Transverse colon (tissue), 4 donors: ENCODE data around the gene ZNF274. TPM values are rescaled to one million over a fixed set of nuclear protein-coding genes. Genes with fewer than 3 reads are reported as not detected.

Experiments used
- DNase-seq: peaks from one replicate; pipeline ENCODE4 v3.0.0-alpha.2; 2019
- H3K27ac ChIP-seq, 4 donors: fragments of 200-600 bp; sonication (generic); 2 replicates each; pipeline ENCODE4 v1.5.1; 2016 to 2018; ENCODE audit warnings: inconsistent platforms in 4 of 4
- H3K27me3 ChIP-seq: fragments of 200-600 bp; sonication (generic); 2 replicates; pipeline ENCODE4 v1.5.1; 2017; ENCODE audit warnings: inconsistent platforms
- H3K36me3 ChIP-seq, 4 donors: fragments of 200-600 bp; sonication (generic); 2 replicates each; pipeline ENCODE4 v1.5.1; 2017 to 2019; ENCODE audit warnings: inconsistent platforms in 4 of 4
- H3K4me1 ChIP-seq, 4 donors: fragments of 200-600 bp; sonication (generic); 2 replicates each; pipeline ENCODE4 v1.5.1; 2017 to 2020; ENCODE audit warnings: inconsistent platforms in 4 of 4
- H3K4me3 ChIP-seq, 4 donors: fragments of 200-600 bp; sonication (generic); 1 replicate in 1 of 4; 2 replicates in 3 of 4; pipeline versions ENCODE4 v1.5.1 to v1.6.1; 2017 to 2019; ENCODE audit warnings: inconsistent platforms in 4 of 4
- H3K9me3 ChIP-seq, 2 donors: fragments of 200-600 bp; sonication (generic); 2 replicates each; pipeline ENCODE4 v1.5.1; 2017 to 2019; ENCODE audit warnings: inconsistent platforms in 2 of 2
- EP300 ChIP-seq: sonication (generic); formaldehyde crosslinking; IDR thresholded peaks from one replicate; pipeline ENCODE4 v1.6.1; 2017; ENCODE audit warnings: antibody characterized with exemption, low read depth
- POLR2A ChIP-seq: fragments of 450-650 bp; IDR thresholded peaks from one replicate; pipeline ENCODE4 v1.6.1; 2016; ENCODE audit warnings: antibody characterized with exemption, mild to moderate bottlenecking, moderate library complexity
- POLR2AphosphoS5 ChIP-seq, 3 donors: sonication (generic); formaldehyde crosslinking; IDR thresholded peaks; one replicate each; pipeline ENCODE4 v1.6.1; 2016; ENCODE audit warnings: antibody characterized with exemption in 3 of 3
- WGBS, 2 donors: methylation state at CpG; one replicate each; pipeline ENCODE4 v1.1.5; 2018; ENCODE audit warnings: low coverage in 1 of 2; 5-methylcytosine and 5-hydroxymethylcytosine counted together
- in situ Hi-C, 4 donors: fragments of 200-750 bp; cut with MboI; loops; one replicate each; pipeline versions ENCODE4 v1.15.0 to v1.15.1; 2017; ENCODE audit warnings: low sequenced_read_pairs in 3 of 4, low pct_ligation_motif_present in 1 of 4, low pct_unique_long_range_greater_than_20kb in 1 of 4
- intact Hi-C: fragments of 100-400 bp; cut with DNase I; formaldehyde crosslinking; loops from one replicate; pipeline ENCODE4 v1.15.1; 2023; ENCODE audit warnings: low total_unique reads
- total RNA-seq, 4 donors: library from RNA; depleted of rRNA; stranded (reverse); fragments of >200 nt; gene quantifications; one replicate each; pipeline ENCODE4 v1.1.0, GENCODE V29; 2016
- TF ChIP-seq, protein P1 (sequence below), 5 experiments: fragments of 200-600 bp in 3 of 5; fragments of 450-650 bp in 2 of 5; sonication (generic) in 3 of 5; IDR thresholded peaks; 1 replicate in 2 of 5; 2 replicates in 3 of 5; pipeline ENCODE4 v1.5.1; 2016 to 2017; ENCODE audit warnings: antibody characterized with exemption in 5 of 5, inconsistent platforms in 3 of 5, mild to moderate bottlenecking in 2 of 5, moderate library complexity in 1 of 5

ZNF274 gene
- total RNA-seq, 4 donors from 2014 or later = 12.5 to 30.8 (median 19.0) TPM

DNA sequence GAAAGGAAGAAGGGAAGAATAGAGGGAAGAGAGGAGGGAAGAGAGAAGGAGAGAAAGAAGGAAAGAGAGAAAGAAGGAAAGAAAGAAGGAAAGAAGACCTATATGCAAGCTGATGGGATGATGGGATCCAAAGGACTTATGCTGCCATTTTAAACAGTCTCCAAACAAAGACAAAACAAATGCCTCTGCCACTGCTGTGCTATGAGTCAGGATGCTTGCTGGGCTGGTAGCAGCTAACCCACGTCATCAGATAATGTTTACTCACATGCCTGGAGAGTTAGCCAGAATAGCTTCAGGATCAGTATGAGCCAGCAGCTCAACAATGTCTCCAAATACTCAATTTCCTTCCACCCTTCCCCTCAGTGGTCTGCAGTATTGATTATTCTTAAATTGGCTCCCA is 12.0 kb upstream of the ZNF274 start:
- in situ Hi-C loops = no loop called here
- WGBS, 2 donors = 24 to 50% methylated on average over 1 of the region's 1 CpG
- H3K4me1 ChIP-seq = no peaks in the 10 kb centered on the region
- no peak for DNase-seq
- H3K27me3 ChIP-seq = no peaks in the 10 kb centered on the region
- no peak overlapping the region for H3K4me3 ChIP-seq
- no peaks in the 10 kb centered on the region for H3K36me3 ChIP-seq
- intact Hi-C loops = no loop called here
- peaks cover 84 to 91% of the 10 kb centered on the region in 2 donors for H3K9me3 ChIP-seq
- H3K27ac ChIP-seq = no peak overlapping the region
- TF ChIP-seq EP300 (no peak), POLR2A (no peak)
- TF ChIP-seq, protein P1, sequence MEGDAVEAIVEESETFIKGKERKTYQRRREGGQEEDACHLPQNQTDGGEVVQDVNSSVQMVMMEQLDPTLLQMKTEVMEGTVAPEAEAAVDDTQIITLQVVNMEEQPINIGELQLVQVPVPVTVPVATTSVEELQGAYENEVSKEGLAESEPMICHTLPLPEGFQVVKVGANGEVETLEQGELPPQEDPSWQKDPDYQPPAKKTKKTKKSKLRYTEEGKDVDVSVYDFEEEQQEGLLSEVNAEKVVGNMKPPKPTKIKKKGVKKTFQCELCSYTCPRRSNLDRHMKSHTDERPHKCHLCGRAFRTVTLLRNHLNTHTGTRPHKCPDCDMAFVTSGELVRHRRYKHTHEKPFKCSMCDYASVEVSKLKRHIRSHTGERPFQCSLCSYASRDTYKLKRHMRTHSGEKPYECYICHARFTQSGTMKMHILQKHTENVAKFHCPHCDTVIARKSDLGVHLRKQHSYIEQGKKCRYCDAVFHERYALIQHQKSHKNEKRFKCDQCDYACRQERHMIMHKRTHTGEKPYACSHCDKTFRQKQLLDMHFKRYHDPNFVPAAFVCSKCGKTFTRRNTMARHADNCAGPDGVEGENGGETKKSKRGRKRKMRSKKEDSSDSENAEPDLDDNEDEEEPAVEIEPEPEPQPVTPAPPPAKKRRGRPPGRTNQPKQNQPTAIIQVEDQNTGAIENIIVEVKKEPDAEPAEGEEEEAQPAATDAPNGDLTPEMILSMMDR (IDR thresholded peaks at IDR 0.05) = no peak

DNA sequence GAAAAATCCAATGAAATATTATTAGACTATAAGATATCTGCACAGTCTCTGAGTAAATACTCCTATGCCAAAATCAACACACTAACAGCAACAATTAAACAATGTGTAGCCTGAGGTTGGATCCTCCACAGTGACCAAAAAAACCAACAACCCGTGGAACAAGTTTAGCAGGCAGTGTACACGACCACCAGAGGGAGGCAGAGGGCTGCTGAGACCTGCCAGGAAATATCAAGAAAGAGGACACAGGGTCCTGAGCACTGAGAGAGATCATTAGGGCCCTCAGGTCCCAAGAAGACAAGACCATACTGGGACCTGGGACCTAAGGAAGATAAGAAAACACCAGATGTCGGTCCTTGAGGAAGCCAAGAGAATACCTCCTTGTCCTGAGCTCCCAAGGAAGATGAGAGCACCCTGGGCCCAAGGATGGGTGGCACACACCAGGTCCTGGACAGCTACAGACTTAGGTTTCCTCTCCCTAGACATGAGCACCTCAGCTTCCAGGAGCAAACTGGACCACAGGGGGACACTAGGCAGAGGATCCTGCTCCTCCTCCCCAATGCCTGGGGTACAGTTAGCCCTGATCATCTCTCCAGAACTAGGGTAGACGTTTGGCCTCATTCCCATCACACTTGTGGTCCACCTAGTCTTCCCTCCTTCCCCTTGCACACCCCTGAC is 822 bp upstream of the ZNF274 start:
- H3K27me3 ChIP-seq = no peaks in the 10 kb centered on the region
- TF ChIP-seq POLR2A = no peak
- TF ChIP-seq, protein P1 (IDR thresholded peaks at IDR 0.05) = peak in 4 of 5 experiments; percentile 26 to 38 (median 29)
- DNase-seq = peak; percentile 42
- peaks cover 2 to 68% (median 15%) of the 10 kb centered on the region in 4 donors for H3K36me3 ChIP-seq
- intact Hi-C loops (no loop called here), in situ Hi-C loops (no loop called here)
- H3K9me3 ChIP-seq = peaks cover 84 to 86% of the 10 kb centered on the region in 2 donors
- H3K4me3 ChIP-seq = peak overlapping the region in 3 of 4 donors; percentile 73 to 85 (median 75)
- peaks cover 0 to 14% (median 3%) of the 10 kb centered on the region in 4 donors for H3K4me1 ChIP-seq
- peak overlapping the region; percentile 93 to 98 (median 97) for H3K27ac ChIP-seq
- 29 to 57% methylated on average over 2 to 4 of the region's 4 CpGs for WGBS, 2 donors

- intact Hi-C loops = no loop called here
- Histone ChIP-seq H3K9me3 (peaks cover 85 to 86% of the 10 kb centered on the region in 2 donors), H3K36me3 (peaks cover 3 to 74% (median 18%) of the 10 kb centered on the region in 4 donors)
Observed at GRCh38 chr19:58182577-58182988, 278 bp upstream of the ZNF274 start.

DNA sequence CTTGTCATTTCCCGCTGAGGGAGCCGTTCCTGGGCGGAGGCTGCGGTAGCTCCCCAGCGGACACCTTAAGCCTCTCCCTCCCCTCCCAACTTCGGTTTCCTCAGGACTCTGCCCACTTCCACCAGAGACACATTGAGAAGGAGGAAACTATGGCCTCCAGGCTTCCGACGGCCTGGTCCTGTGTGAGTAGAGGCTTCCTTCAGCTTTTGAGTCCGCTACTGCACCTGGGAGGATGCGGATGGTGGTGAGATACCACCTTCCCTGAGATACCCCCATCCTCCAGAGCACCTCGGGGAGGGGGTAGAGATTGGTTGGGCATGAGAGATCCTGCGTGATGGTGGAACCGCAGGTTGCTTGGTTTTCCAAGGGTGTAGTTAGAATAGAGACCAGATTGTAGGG is 955 bp downstream of the ZNF274 start:
- Histone ChIP-seq H3K4me1 (peaks cover 0 to 14% (median 3%) of the 10 kb centered on the region in 4 donors), H3K9me3 (peaks cover 82 to 85% of the 10 kb centered on the region in 2 donors), H3K36me3 (peaks cover 3 to 74% (median 24%) of the 10 kb centered on the region in 4 donors), H3K27ac (peak overlapping the region; percentile 93 to 98 (median 97)), H3K4me3 (peak overlapping the region; percentile 73 to 88 (median 80)), H3K27me3 (no peaks in the 10 kb centered on the region)
- TF ChIP-seq POLR2AphosphoS5 (IDR thresholded peaks at IDR 0.05) (no peak), EP300 (no peak), POLR2A (no peak)
- TF ChIP-seq, protein P1 (IDR thresholded peaks at IDR 0.05) = no peak
- DNase-seq = no peak
- intact Hi-C loops (no loop called here), in situ Hi-C loops (no loop called here)
- WGBS, 2 donors = 33 to 80% methylated on average over 1 to 13 of the region's 13 CpGs

More at GRCh38 chr19:58182577-58182988, 278 bp upstream of the ZNF274 start:
- 4 to 13% methylated on average over 10 to 17 of the region's 17 CpGs for WGBS, 2 donors
- peak overlapping the region in 3 of 4 donors; percentile 73 to 85 (median 75) for H3K4me3 ChIP-seq
- H3K27ac ChIP-seq = peak overlapping the region; percentile 93 to 98 (median 97)
- DNase-seq = no peak
- no peak for TF ChIP-seq EP300
- TF ChIP-seq, protein P1 (IDR thresholded peaks at IDR 0.05) = no peak
- no peak for TF ChIP-seq POLR2AphosphoS5 (IDR thresholded peaks at IDR 0.05)
- TF ChIP-seq POLR2A = no peak
- peaks cover 0 to 14% (median 3%) of the 10 kb centered on the region in 4 donors for H3K4me1 ChIP-seq
- in situ Hi-C loops = no loop called here
- H3K27me3 ChIP-seq = no peaks in the 10 kb centered on the region
